ENCODE measurements around the gene RHBDD1. TPM values are rescaled to one million over a fixed set of nuclear protein-coding genes. Genes with fewer than 3 reads are reported as not detected.

RHBDD1 gene
- total RNA-seq, 1 donor = 45.0 TPM

GRCh38 chr2:226932443-226932842 is 96.6 kb downstream of the RHBDD1 start:
- no peak overlapping the region for H3K4me3 ChIP-seq (ENCODE audit: low read depth, low read length)
- no peak for TF ChIP-seq CTCF (IDR thresholded peaks at IDR 0.05; ENCODE audit: insufficient read depth, low read length)
- DNase-seq (ENCODE audit: low read depth) = no peak

- H3K4me3 ChIP-seq (ENCODE audit: low read depth, low read length) = no peak overlapping the region
- no peak for TF ChIP-seq CTCF (IDR thresholded peaks at IDR 0.05; ENCODE audit: insufficient read depth, low read length)
- DNase-seq (ENCODE audit: low read depth) = peak; percentile 22
Observed at GRCh38 chr2:226934546-226935201, 98.8 kb downstream of the RHBDD1 start.

- no peak overlapping the region for H3K4me3 ChIP-seq (ENCODE audit: low read depth, low read length)
- TF ChIP-seq CTCF (IDR thresholded peaks at IDR 0.05; ENCODE audit: insufficient read depth, low read length) = no peak
- no peak for DNase-seq (ENCODE audit: low read depth)
Observed at GRCh38 chr2:226943862-226944620, 108.2 kb downstream of the RHBDD1 start.

- TF ChIP-seq CTCF (IDR thresholded peaks at IDR 0.05; ENCODE audit: insufficient read depth, low read length) = no peak
- peak; percentile 77 for DNase-seq (ENCODE audit: low read depth)
- H3K4me3 ChIP-seq (ENCODE audit: low read depth, low read length) = no peak overlapping the region
Observed at GRCh38 chr2:226953206-226953605, 117.4 kb downstream of the RHBDD1 start.

- no peak for DNase-seq (ENCODE audit: low read depth)
- no peak for TF ChIP-seq CTCF (IDR thresholded peaks at IDR 0.05; ENCODE audit: insufficient read depth, low read length)
- H3K4me3 ChIP-seq (ENCODE audit: low read depth, low read length) = no peak overlapping the region
Observed at GRCh38 chr2:226953826-226954225, 118.0 kb downstream of the RHBDD1 start.

- no peak for DNase-seq (ENCODE audit: low read depth)
- TF ChIP-seq CTCF (IDR thresholded peaks at IDR 0.05; ENCODE audit: insufficient read depth, low read length) = no peak
- no peak overlapping the region for H3K4me3 ChIP-seq (ENCODE audit: low read depth, low read length)
Observed at GRCh38 chr2:226956659-226957058, 120.8 kb downstream of the RHBDD1 start.

Data from fibroblast of the aortic adventitia (primary cell).